Panc1 (cell line): ENCODE measurements around the gene CCDC68. TPM values are rescaled to one million over a fixed set of nuclear protein-coding genes. Genes with fewer than 3 reads are reported as not detected.

Experiments used
- ATAC-seq: fragments of 200-7000 bp; cut with Tn5 transposase; 2 replicates; pipeline ENCODE4 v1.9.1; 2020; ENCODE audit warnings: mild to moderate bottlenecking, moderate library complexity
- BruUV-seq: library from RNA; stranded (reverse); fragments of 400-500 nt; replicated peaks from 2 replicates; lab custom pipeline; 2021; lab: Mats Ljungman, UMichigan
- CTCF ChIA-PET: fragments of 300-600 bp; sonication (Branson Sonifier 250); formaldehyde crosslinking; loops from one replicate; lab custom pipeline; 2022; ENCODE audit warnings: antibody characterized with exemption; lab: Charles Lee
- POLR2A ChIA-PET: fragments of 300-600 bp; sonication (Branson Sonifier 250); formaldehyde crosslinking; loops from one replicate; lab custom pipeline; 2022; ENCODE audit warnings: antibody characterized with exemption; lab: Charles Lee
- DNase-seq: peaks from one replicate; pipeline ENCODE4 v3.0.0-alpha.2; 2010; ENCODE audit warnings: low read depth, low spot score
- H3K27ac ChIP-seq: 2 replicates; pipeline ENCODE4 v1.5.1; 2011; ENCODE audit warnings: mild to moderate bottlenecking, low read length, inconsistent platforms
- H3K27me3 ChIP-seq: fragments of 200-500 bp; sonication (Bioruptor generic); 2 replicates; pipeline ENCODE4 v1.6.0; 2014; ENCODE audit warnings: low read length, inconsistent platforms; ENCODE audit not compliant: control insufficient read depth, insufficient read depth
- H3K36me3 ChIP-seq: fragments of 200-500 bp; sonication (Bioruptor generic); 2 replicates; pipeline ENCODE4 v1.5.1; 2014; ENCODE audit warnings: inconsistent platforms, mild to moderate bottlenecking, low read length, moderate library complexity; ENCODE audit not compliant: control insufficient read depth, insufficient read depth
- H3K4me1 ChIP-seq: 2 replicates; pipeline ENCODE4 v1.5.1; 2011; ENCODE audit warnings: inconsistent platforms, mild to moderate bottlenecking, low read length, moderate library complexity; ENCODE audit not compliant: control insufficient read depth, insufficient read depth
- H3K4me3 ChIP-seq, 2 experiments: 2 replicates each; pipeline ENCODE4 v1.5.1; 2011 to 2012; ENCODE audit warnings: low read depth in 2 of 2, low read length in 2 of 2, mild to moderate bottlenecking in 2 of 2, inconsistent platforms in 1 of 2, moderate library complexity in 1 of 2
- H3K9me3 ChIP-seq: fragments of 200-500 bp; sonication (Bioruptor generic); 2 replicates; pipeline ENCODE4 v1.5.1; 2014; ENCODE audit warnings: low read depth, mild to moderate bottlenecking, inconsistent platforms, low read length, moderate library complexity; ENCODE audit not compliant: control insufficient read depth, insufficient read depth
- POLR2AphosphoS5 ChIP-seq: IDR thresholded peaks from 2 replicates; pipeline ENCODE4 v1.6.1; 2012; ENCODE audit warnings: mild to moderate bottlenecking, low read depth, low read length, moderate library complexity
- SIN3A ChIP-seq: IDR thresholded peaks from 2 replicates; pipeline ENCODE4 v1.6.1; 2012; ENCODE audit warnings: low read depth, mild to moderate bottlenecking, low read length, moderate library complexity, borderline replicate concordance; ENCODE audit not compliant: insufficient read depth
- TCF7L2 ChIP-seq: IDR thresholded peaks from 2 replicates; pipeline ENCODE4 v1.6.1; 2011; ENCODE audit warnings: mild to moderate bottlenecking, low read depth, low read length, inconsistent platforms
- in situ Hi-C: cut with HindIII; loops from 2 replicates; pipeline ENCODE4 v1.10.0; 2016; ENCODE audit warnings: low sequenced_read_pairs, low pct_unique_long_range_greater_than_20kb
- intact Hi-C: fragments of 100-400 bp; cut with micrococcal nuclease; formaldehyde crosslinking; loops from one replicate; pipeline ENCODE4 v1.10.0; 2022; ENCODE audit not compliant: unreplicated experiment
- total RNA-seq: library from RNA; stranded (reverse); gene quantifications from one replicate; pipeline ENCODE4 v1.2.1, GENCODE V29; 2021; ENCODE audit not compliant: unreplicated experiment
- TF ChIP-seq, protein P1 (sequence below), 2 experiments: IDR thresholded peaks; 2 replicates each; pipeline ENCODE4 v1.6.1; 2011 to 2012; ENCODE audit warnings: low read depth in 2 of 2, control low read depth in 1 of 2, low read length in 1 of 2, mild to moderate bottlenecking in 1 of 2, moderate library complexity in 1 of 2; ENCODE audit not compliant: insufficient read depth in 1 of 2
- TF ChIP-seq, protein P2 (sequence below): fragments of 450-650 bp; IDR thresholded peaks from 2 replicates; pipeline ENCODE4 v1.5.1; 2017; ENCODE audit warnings: mild to moderate bottlenecking

Gene CCDC68
- total RNA-seq, 1 experiment from 2014 or later = 0.41 TPM

DNA sequence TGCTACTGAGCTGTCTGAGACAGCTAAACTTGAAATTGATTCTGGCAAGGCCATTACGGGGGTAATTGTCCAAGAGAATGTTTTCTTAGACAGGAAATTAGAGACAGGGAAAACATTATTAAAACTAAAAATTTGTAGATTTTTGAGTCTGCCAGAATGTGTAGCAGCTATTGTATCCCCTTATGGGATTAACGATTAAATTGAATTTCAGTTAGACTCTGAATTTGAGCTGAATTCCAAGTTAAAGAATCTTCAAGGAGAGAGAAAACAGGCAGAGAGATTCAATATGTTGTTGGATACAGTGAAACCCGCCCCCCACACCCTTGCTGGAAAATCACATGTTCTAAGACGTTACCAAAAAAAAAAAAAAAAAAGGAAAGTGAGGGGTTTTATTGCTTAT lies 32.7 kb upstream of the CCDC68 start:
- DNase-seq (no peak), ATAC-seq (no peak)
- Histone ChIP-seq H3K27ac (no peak overlapping the region), H3K4me1 (no peaks in the 10 kb centered on the region), H3K27me3 (no peaks in the 10 kb centered on the region), H3K9me3 (no peaks in the 10 kb centered on the region), H3K4me3 (no peak overlapping the region), H3K36me3 (no peaks in the 10 kb centered on the region)
- no TSS peak for BruUV-seq
- TF ChIP-seq SIN3A = no peak
- TF ChIP-seq TCF7L2 = no peak
- TF ChIP-seq, protein P1, sequence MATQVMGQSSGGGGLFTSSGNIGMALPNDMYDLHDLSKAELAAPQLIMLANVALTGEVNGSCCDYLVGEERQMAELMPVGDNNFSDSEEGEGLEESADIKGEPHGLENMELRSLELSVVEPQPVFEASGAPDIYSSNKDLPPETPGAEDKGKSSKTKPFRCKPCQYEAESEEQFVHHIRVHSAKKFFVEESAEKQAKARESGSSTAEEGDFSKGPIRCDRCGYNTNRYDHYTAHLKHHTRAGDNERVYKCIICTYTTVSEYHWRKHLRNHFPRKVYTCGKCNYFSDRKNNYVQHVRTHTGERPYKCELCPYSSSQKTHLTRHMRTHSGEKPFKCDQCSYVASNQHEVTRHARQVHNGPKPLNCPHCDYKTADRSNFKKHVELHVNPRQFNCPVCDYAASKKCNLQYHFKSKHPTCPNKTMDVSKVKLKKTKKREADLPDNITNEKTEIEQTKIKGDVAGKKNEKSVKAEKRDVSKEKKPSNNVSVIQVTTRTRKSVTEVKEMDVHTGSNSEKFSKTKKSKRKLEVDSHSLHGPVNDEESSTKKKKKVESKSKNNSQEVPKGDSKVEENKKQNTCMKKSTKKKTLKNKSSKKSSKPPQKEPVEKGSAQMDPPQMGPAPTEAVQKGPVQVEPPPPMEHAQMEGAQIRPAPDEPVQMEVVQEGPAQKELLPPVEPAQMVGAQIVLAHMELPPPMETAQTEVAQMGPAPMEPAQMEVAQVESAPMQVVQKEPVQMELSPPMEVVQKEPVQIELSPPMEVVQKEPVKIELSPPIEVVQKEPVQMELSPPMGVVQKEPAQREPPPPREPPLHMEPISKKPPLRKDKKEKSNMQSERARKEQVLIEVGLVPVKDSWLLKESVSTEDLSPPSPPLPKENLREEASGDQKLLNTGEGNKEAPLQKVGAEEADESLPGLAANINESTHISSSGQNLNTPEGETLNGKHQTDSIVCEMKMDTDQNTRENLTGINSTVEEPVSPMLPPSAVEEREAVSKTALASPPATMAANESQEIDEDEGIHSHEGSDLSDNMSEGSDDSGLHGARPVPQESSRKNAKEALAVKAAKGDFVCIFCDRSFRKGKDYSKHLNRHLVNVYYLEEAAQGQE (IDR thresholded peaks at IDR 0.05; ENCODE audit: insufficient read depth in 1 of 2, low read depth in 2 of 2, low read length in 1 of 2) = no peak
- TF ChIP-seq POLR2AphosphoS5 = no peak
- TF ChIP-seq, protein P2, sequence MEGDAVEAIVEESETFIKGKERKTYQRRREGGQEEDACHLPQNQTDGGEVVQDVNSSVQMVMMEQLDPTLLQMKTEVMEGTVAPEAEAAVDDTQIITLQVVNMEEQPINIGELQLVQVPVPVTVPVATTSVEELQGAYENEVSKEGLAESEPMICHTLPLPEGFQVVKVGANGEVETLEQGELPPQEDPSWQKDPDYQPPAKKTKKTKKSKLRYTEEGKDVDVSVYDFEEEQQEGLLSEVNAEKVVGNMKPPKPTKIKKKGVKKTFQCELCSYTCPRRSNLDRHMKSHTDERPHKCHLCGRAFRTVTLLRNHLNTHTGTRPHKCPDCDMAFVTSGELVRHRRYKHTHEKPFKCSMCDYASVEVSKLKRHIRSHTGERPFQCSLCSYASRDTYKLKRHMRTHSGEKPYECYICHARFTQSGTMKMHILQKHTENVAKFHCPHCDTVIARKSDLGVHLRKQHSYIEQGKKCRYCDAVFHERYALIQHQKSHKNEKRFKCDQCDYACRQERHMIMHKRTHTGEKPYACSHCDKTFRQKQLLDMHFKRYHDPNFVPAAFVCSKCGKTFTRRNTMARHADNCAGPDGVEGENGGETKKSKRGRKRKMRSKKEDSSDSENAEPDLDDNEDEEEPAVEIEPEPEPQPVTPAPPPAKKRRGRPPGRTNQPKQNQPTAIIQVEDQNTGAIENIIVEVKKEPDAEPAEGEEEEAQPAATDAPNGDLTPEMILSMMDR = no peak
- in situ Hi-C loops (no loop called here), intact Hi-C loops (no loop called here)
- CTCF ChIA-PET = no interaction called here
- POLR2A ChIA-PET = no interaction called here

- CTCF ChIA-PET = no interaction called here
- intact Hi-C loops = loop anchor here (10.0 kb wide), 1 partner anchor 540 kb away; no protein-coding TSS in a partner anchor
- Histone ChIP-seq H3K36me3 (no peaks in the 10 kb centered on the region), H3K4me3 (no peak overlapping the region), H3K9me3 (no peaks in the 10 kb centered on the region), H3K27ac (no peak overlapping the region), H3K4me1 (no peaks in the 10 kb centered on the region), H3K27me3 (no peaks in the 10 kb centered on the region)
- DNase-seq (no peak), ATAC-seq (no peak)
- in situ Hi-C loops = no loop called here
- no TSS peak for BruUV-seq
- POLR2A ChIA-PET = no interaction called here
- TF ChIP-seq SIN3A (no peak), POLR2AphosphoS5 (no peak), TCF7L2 (no peak)
- TF ChIP-seq, protein P1 (IDR thresholded peaks at IDR 0.05; ENCODE audit: insufficient read depth in 1 of 2, low read depth in 2 of 2, low read length in 1 of 2) = no peak
- TF ChIP-seq, protein P2 = no peak
Observed at GRCh38 chr18:54984908-54985307, 25.6 kb upstream of the CCDC68 start.
